ENCODE results near the gene HEMK1.

HEMK1 gene

GRCh38 chr3:50573566-50574443 lies 4.5 kb downstream of the HEMK1 start:
- DNase-seq (ENCODE audit: low read depth): no peak

DNA sequence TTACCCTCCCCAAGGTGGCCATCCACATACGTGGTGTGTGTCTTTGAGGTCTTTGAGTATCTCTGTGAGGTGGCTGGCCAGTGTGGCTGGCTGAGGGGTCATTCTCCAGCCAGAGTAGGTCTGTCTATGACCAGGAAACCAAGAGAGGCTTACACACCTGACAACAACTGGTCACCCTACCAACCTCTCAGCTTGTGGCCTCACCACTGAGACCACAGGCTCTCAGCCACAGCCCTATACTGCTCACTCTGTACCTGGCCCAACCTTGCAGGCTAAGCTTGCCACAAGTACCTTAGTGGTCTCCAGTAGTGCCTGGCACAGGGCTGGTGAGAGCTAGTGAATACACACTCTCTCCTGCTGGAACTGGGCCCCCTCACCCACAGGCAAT lies 5.1 kb downstream of the HEMK1 start:
- no peak for DNase-seq (ENCODE audit: low read depth)

DNA sequence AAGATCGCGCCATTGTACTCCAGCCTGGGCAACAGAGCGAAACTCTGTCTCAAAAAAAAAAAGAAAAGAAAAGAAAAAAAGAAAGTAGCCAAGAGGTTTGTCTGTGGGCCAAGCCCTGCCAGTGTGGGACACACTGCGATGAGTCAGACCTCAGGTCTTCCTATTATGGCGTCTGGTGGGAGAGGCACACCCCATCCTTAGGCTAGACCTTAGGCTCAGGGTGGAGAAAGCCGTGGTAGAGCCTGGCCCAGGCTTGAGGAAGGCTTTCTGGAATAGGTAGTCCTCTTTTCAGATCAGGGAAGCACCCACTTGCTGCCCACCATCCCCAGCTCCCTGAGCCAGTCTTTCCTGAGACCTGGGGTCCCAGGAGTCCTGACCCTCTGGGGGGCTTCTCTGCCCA lies 6.0 kb downstream of the HEMK1 start:
- no peak for DNase-seq (ENCODE audit: low read depth)

- DNase-seq (ENCODE audit: low read depth): no peak
These were observed 8.0 kb downstream of the HEMK1 start for GRCh38 chr3:50577348-50577747.

DNA sequence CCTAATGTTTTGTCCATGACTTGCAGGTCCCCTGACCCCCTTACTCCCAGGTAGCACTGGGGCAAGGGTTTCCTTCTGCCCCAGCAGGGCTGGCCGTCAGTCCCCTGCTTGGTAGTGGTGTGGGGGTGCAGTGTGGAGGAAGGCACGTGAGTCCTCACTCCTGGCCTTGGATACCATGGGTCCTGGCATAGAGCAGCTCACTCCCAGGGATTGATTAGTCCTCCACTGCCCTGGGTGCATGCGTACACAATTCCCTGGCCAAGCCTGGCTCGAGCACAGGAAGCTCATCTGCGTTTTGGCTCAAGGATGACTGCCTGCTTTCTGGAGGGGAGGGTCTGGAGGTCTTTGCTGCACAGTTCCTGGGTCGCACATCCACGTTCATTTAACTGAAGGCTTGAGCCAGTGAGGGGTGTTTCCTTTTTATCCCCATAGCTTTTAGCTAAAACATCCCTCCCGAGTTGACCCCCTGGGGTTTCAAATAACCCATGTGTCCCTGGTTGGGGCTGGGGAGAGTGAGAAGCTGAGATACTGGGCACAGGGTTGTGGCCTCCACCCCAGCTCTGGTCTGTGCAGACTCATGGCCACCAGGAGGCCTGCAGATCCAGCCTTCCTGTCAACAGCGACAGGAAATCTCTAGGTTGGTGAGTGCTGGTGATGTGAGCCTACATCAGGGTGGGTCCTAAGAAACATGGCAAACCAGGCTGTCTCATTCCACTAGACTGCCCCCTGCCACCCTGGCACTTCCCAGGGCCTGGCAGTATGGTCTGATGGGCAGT lies 11.5 kb downstream of the HEMK1 start:
- no peak for DNase-seq (ENCODE audit: low read depth)

GRCh38 chr3:50581459-50581842 lies 12.1 kb downstream of the HEMK1 start:
- no peak for DNase-seq (ENCODE audit: low read depth)

GRCh38 chr3:50582083-50582482 lies 12.8 kb downstream of the HEMK1 start:
- DNase-seq (ENCODE audit: low read depth): no peak

- no peak for DNase-seq (ENCODE audit: low read depth)
These were observed 14.6 kb downstream of the HEMK1 start for GRCh38 chr3:50583897-50584296.

DNA sequence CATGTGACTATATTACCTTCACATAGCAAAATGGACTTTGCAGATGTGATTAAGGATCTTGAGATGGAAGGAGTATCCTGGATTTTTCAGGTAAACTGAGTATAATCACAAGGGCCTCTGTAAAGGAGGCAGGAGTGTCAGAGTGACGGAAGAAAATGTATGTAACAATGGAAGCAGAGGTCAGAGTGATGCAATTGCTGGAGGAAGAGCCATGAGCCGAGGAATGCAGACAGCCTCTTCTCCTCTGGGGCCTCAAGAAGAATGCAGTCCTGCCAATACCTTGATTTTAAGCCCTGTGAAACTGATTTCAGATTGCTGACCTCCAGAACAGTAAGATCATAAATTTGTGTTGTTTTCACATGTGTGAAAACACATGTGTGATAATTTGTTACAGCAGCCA lies 15.1 kb downstream of the HEMK1 start:
- no peak for DNase-seq (ENCODE audit: low read depth)

DNA sequence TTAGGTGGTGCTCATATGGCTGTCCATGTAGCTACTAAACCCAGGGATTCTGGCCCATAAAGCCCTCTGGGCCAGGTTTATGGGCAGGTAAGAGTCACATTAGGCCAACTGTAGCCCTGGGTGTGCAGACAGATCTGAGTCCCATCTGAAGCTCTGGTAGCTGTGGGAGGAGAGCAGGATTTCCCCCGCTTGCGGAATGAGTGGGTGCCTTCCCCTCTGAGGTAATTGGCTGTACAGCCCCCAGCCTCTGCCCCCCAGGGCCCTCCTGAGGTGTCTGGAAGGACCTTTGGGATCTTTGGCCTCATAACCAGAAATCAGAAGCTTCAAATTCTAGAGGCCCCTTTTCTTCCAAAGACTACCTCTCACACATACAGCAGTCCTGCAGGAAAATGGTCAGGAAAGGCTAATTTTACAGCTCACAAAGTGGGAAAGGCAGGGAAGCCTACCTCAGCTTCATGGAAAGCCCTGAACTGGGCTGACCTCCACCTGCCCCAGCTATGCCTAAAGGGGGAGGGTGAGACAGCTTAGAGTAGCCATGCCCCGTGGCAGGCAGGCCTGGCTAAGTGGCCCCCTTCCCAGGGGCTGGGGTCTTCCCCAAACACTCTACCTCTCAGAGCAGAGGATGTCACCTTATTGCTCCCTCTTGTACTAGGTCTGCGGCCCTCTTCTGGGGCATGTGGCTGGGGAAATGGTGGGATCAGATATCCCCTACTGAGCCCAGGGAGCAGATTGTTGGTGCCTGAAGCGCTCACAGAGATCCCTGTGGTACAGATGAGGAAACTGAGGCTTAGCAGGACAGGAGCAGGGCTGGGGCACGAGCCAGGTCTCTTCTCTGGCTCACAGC lies 16.8 kb downstream of the HEMK1 start:
- no peak for DNase-seq (ENCODE audit: low read depth)

DNA sequence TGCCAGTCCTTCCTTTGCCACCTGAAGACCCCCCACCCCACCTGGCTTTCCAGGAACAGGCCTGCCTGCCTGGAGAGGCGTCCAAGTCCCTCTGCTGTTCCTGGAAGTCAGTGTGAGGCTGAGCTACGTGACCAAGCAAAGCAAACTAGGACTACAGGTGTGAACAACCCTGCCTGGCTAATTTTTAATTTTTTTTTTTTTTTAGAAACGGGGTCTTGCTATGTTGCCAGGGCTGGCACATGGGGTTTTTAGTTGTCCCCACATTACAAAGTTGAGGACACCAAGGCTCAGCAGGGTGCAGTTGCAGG lies 17.4 kb downstream of the HEMK1 start:
- no peak for DNase-seq (ENCODE audit: low read depth)

DNA sequence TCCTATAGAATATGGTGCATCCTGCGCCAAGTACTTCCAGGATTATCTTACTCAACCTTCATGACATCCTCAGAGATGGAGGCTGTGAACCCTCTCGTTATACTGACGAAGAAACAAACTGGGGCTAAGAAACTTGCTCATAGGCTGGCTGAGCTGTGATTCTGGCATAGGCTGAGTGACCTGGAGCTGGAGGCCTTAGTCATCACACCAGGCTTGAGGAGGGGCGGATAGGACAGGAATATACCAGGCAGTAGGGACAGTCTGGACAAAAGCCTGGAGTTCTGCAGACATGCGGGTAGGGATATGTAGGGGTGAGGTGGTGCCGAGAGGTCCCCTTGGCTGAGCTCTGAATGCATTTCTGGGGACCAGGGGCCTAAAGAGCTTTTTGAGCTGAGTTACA lies 18.1 kb downstream of the HEMK1 start:
- DNase-seq (ENCODE audit: low read depth): no peak

GRCh38 chr3:50587806-50588758 lies 18.8 kb downstream of the HEMK1 start:
- DNase-seq (ENCODE audit: low read depth): no peak

DNA sequence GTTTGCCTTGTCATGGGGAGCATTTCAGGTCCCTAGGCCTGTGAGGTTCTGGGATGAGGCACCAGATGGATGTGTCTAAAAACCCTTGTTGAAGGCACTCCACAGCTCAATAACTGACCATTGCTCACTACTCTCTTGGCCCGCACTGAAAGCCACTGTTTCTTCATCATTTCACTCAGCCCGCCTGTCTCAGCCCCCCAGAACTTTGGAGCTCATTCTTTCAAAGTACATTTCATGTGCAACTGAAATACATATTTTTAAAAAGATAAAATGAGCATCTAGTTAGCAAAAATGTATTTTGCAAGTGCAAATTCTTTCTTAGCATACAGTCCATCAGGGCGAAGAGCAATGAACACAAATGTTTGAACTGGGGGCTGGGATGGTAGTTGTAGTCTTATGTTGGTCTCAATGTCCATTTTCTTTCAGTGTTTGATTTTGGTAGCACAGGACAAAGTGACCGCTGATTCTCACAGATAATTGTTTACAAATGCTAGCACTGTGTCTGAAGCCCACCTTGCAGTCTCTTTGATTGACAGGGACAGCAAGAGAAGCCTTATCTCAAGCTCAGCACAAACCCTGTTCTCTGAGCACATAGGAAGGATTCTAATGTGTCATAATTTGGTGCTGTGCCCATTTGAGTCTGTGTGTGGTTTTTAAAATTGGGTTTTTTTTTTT lies 19.6 kb downstream of the HEMK1 start:
- DNase-seq (ENCODE audit: low read depth): no peak

DNA sequence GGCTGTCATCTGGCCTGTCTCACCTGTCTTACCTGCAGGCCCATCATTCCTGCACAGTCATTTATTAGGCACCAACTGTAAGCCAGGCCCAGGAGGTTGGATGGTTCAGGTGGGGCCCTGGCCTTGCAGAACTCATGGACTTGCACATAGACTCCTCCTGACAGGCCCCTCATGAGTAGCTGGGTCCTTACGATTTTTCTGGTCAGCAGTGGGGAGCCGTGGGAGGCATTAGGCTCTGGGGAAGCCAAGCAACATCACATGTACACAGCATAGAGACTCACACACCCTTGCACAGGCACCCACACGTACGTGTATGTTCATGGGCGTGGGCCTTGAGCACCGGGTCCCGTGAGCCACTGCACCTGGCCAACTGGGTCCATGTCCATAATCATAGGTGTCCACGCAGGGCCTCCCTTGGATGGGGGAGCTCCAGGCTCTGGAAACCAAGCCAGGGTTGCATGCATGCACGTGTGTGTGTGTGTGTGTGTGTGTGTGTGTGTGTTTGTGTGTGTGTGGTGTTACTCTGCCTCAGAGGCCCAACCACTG lies 21.9 kb downstream of the HEMK1 start:
- DNase-seq (ENCODE audit: low read depth): no peak

- no peak for DNase-seq (ENCODE audit: low read depth)
These were observed 23.2 kb downstream of the HEMK1 start for GRCh38 chr3:50592568-50592967.

DNA sequence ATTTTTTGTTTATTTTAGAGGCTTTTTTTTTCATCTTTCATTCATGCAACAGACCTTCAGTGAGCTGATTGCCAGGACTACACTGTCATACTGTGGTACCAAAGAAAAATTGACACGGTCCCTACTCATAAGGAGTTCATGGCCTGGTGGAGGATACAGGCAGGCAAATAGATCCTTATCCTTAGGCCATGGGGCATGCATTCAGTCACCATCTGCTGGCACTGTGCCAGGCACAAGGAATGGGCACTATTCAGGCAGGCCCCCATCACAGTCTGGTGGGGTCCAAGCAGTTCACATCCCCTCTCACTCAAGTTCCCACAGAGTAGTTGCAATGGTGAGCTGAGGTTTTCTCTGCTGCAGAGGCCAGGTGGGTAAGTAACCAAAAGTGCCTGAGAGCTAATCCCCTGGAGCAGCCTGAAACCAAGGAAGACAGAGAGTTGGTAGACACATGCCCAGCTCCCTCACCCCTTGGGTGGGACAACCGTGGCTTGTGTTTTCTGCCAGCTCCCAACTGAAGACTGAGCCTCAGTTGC lies 25.0 kb downstream of the HEMK1 start:
- no peak for DNase-seq (ENCODE audit: low read depth)

DNA sequence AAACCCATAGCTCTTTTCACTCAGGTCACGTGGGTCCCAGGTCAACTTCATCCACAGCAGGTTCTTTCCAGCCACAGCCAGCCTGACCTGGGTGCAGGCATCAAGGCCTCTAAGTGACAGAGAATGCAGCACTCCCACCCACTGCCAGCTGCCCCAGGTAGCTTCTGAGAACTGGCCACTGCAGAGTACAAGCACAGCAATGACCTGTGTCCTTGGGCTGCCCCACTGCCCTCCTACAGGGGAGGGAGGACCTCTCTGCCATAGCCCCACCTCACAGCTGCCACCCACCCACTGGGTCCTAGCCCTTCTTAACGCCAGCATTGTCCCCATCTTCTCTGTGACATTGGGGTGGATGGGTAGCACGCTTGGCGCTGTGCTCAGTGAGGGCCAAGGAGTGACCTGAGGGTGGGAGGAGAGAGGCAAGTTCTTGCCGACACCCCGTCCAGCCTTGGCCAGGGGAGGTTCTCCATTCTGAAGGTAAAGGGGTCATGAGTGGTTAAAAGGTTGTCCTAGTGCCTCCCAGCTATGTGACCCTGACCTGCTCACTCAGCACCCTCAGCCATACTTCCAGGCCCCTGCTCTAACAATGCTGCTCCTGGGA lies 29.9 kb downstream of the HEMK1 start:
- DNase-seq (ENCODE audit: low read depth): no peak

DNA sequence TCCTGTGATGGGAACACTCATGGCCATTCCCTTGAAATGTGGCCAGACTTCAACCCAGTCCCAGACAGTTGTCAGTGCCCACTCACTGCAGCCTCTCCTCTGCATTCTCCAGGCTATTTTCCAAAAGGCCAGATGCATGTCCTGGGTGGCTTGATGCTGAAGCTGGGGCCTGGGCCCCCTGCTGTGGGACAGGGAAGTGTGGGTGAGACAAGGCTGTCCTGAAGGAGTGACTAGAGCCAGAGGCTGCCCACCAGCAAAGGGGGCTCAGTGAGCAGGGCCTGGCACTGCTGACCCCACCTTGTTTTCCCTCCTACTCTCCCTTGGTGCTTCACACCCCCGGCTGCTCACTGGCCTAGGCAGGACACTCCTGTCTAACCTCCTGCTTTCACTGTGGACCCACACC lies 30.4 kb downstream of the HEMK1 start:
- DNase-seq (ENCODE audit: low read depth): no peak

- DNase-seq (ENCODE audit: low read depth): no peak
These were observed 30.9 kb downstream of the HEMK1 start for GRCh38 chr3:50600141-50600753.
